HG02763 (cell line): ENCODE results near the gene CXADR.
"Not testable (repeated sequence)": the region's sequence is repeated elsewhere in the genome, so short reads cannot be mapped to it uniquely, and the experiment has no call there.

Experiments used
- ATAC-seq: cut with Tn5 transposase; IDR thresholded peaks from one replicate; pipeline ENCODE4 v1.9.1; 2021; ENCODE audit warnings: mild to moderate bottlenecking, moderate library complexity; ENCODE audit not compliant: unreplicated experiment

The CXADR gene

GRCh38 chr21:17501107-17502006 is 11.5 kb upstream of the CXADR start:
- no peak for ATAC-seq

DNA sequence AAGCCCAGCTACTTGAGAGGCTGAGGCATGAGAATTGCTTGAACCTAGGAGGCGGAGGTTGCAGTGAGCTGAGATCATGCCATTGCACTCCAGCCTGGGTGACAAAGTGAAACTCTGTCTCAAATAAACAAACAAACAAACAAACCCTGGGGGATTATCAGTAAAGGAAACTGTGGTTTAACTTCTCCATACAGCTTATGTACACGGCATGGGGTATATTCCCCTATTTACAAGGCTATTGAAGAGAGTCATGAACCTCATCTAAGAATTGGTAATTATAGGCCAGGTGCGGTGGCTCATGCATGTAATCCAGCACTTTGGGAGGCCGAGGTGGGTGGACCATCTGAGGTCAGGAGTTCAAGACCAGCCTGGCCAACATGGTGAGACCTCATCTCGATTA is 9.9 kb upstream of the CXADR start:
- ATAC-seq = not testable (repeated sequence)

DNA sequence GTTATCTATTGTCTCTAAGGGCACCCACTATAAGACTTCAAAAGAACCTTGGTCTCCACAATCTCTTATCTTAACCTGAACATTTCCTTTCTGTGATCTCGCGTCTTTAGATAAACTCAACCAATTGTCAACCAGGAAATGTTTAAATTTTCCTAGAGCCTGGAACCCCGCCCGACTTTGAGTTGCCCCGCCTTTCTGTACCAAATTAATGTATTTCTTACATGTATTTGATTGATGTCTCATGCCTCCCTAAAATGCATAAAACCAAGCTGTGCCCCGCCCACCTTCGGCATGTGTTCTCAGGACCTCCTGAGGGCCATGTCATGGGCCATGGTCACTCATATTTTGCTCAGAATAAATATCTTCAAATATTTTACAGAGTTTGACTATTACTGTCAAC is 5.9 kb upstream of the CXADR start:
- no peak for ATAC-seq

DNA sequence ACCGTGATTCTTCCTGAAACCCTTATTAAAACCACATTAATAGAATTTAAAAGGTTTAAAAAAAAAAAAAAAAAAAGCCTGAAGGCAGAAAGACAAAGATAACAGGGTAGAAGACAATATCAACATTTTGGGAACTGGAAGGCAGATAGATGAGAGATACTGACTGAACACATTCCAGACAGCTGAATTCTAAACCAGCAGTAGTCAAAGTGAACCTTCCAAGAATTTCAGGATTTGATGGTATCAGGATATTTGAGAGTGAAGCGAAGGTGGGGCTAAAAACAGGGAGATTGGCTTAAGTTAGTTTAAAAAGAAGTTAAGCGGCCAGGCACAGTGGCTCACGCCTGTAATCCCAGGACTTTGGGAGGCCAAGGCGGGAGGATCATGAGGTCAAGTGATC is 5.3 kb upstream of the CXADR start:
- no peak for ATAC-seq

DNA sequence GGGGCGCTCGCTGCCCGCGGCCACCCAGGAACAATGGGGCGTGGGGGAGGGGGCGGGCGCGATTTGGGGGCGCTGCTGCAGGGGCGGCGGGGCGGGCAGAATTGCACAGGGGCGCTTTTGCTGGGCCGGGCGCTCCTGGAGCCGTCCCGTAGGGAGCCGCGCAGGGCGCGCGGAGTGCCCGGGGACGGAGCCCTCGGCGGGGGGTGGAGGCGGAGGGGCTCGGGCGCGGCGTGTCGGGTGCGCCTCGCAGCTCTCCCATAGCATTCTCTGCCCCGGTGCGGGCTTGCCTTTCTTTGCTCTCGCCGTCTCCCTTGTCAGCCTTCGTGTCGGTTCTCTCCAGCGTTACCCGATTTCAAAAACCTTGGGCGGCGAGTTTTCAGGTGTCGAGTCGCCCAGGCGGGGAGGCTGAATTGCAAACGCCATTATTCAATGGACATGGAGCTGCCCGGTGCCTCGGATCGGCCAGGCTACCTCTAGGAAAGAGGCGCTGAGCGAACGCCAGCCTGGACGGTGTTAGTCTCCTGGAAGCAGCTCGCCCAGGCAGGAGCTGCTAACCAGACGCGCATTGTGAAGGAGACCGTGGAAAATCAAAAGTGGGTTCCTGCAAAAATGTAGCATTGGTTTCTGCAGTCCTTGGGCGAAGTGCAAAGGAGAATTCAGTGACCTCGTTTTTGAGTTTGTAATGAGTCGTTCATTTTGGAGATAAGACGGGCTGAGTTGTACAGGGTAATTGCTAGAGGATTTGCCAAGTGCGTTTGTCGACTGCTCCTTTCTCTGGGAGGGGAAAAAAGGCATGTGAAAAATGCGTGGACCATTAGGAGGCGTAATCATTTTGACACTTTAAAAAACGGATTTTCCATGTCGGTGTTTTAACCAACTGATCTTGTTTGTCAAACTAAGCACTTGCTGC is 626 bp downstream of the CXADR start:
- peak; percentile 23 for ATAC-seq

DNA sequence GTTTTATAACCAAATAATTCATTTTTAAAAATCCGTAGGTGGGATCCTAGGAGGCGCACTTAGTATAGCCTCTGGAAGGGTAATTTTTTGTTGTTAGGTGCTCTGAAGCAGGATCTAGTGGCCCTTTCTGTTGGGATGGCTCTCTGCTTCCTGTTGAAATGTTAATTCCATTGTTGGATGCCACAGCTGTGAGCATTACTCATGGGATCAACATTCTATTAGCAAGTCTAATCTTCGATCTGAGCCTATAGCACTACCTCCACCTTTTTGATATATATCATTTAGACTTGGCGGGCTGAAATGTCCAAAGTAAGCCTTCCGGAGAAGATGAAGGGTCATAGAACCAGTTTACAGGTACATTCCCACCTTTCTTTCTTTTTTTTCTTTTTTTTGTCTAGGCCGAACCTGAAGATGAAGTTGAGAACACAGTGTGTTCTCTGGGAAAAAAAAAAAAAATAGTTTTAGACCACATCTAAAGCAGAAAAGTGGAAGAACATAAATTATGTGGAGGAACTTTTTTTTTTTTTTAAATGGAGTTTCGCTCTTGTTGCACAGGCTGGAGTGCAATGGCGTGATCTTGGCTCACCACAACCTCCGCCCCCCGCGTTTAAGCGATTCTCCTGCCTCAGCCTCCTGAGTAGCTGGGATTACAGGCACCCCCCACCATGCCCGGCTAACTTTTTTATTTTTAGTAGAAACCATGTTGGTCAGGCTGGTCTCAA is 1.4 kb downstream of the CXADR start:
- no peak for ATAC-seq

DNA sequence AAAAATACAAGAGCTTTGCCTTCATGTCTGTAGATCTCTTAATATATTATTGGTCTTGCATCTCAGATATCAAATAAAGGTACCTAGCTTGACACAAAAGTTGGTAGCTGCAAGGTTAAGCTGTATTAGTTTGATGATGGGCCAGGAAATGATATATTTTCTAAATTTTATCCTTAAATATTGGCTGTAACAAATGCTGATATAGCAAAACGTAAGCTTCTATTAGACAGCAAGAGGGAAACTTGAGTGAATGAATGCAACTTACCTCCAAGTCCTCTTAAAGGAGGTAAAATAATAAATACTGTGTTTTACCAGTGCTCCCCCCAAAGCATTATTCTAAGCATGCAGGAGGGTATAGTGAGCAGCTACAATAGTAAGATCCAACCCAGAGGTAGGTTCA is 4.2 kb downstream of the CXADR start:
- not testable (repeated sequence) for ATAC-seq

DNA sequence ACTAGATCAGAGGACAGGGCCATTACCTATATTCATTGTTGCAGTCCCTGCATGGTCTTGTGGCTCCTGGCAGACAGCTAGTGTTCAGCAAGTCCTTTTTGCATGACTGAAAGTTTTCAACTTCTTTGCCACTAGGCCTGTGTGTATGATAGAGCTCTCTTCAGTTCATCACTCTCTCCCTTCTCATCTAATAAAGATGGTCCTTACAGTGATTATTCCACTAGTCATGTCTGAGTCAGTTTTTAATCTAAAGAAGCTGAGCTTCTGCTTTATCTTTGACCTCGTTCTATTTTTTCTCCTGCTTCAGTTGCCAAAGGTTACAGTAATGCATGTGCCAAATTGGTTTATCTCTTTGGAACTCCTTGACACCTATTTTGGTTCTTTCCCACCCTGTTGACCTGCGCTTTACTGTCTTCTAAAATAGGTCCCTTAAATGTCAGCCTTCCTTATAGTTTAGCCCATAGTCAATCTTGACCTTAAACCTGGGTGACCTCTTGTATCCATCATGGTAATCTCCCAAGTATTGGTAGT is 6.4 kb downstream of the CXADR start:
- no peak for ATAC-seq

GRCh38 chr21:17519965-17520609 is 7.2 kb downstream of the CXADR start:
- no peak for ATAC-seq

DNA sequence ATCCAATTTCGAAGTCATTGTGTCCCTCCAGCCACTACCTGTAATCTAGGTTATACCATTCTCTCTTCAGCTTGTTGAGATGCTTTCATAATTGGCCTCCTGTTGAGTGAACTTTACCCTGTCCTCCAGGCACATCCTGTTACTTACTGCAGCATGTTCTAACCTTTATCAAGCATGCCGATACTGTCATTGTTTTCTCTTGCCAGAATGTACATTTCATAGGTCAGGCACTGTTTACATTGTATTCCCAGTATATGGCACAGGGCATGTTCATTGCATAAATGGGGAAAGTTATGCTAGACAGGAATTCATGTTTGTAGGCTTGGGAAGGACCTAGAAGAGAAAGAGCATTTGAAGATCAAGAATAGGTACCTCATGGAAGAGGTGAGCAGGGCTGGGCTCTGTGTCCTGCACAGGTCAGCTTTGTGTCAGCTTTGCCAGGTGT is 10.2 kb downstream of the CXADR start:
- no peak for ATAC-seq

- not testable (repeated sequence) for ATAC-seq
Observed at GRCh38 chr21:17523979-17524494, 11.2 kb downstream of the CXADR start.

DNA sequence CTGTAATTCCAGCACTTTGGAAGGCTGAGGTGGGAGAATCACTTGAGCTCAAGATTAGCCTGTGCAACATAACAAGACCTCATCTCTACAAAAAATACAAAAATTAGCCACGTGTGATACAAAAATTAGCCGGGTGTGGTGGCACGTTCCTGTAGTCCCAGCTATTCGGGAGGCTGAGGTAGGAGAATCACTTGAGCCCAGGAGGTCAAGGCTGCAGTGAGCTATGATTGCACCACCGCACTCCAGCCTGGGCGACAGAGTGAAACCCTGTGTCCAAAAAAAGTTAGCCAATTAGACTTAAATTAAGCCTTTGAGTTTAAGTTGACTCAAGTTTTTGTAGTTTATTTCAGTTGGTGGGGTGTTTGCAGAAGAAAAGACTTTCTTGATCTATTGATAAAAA is 11.8 kb downstream of the CXADR start:
- no peak for ATAC-seq

GRCh38 chr21:17526776-17527175 is 13.9 kb downstream of the CXADR start:
- no peak for ATAC-seq

- no peak for ATAC-seq
Observed at GRCh38 chr21:17527240-17527639, 14.4 kb downstream of the CXADR start.

DNA sequence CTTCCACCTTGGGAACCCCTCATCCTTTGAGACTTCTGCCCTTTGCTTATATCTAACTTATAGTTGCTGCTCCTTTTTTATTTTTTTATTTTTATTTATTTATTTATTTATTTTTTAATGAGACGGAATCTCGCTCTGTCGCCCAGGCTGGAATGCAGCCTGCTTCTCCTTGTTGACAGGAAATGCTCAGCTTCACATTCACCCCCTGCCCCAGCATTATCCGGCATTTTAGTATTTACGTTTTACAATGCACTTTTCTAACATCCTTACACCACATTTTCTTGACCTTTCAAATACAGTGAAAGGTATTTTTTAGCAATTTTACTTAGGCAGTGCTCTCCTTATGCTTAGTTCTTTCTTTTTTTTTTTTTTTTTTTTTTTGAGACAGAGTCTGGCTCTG is 14.9 kb downstream of the CXADR start:
- no peak for ATAC-seq

- ATAC-seq = no peak
Observed at GRCh38 chr21:17529648-17530047, 16.8 kb downstream of the CXADR start.

- ATAC-seq = no peak
Observed at GRCh38 chr21:17532292-17532691, 19.4 kb downstream of the CXADR start.

DNA sequence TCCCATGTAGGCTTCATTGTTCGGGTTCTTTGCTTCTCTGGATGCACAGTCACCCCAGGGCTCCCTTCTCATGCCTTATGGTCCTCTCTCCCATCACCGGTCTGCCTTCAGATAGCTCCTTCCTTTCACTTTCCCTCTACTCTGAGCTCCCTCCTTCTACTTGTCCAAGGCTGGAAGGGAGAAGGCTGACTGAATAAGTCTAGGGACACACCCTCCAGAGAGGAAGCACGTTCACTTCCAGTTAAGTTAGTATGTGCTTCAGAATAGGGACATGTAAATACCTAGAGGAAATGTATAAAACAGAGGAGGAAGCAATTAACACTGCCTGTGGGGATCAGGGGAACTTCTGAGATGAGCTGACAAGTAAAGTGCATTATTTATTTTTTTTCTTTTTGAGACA is 23.5 kb downstream of the CXADR start:
- no peak for ATAC-seq

GRCh38 chr21:17537299-17537698 is 24.5 kb downstream of the CXADR start:
- ATAC-seq = no peak

- no peak for ATAC-seq
Observed at GRCh38 chr21:17538576-17538975, 25.7 kb downstream of the CXADR start.
